IPS-NIHi11 (cell line): Measurements from ENCODE around the gene QPCT.
"Not testable (repeated sequence)": the region's sequence is repeated elsewhere in the genome, so short reads cannot be mapped to it uniquely, and the experiment has no call there.

Experiments used
- DNase-seq: peaks from one replicate; pipeline ENCODE4 v3.0.0; 2012; ENCODE audit warnings: mixed read lengths, low spot score

Gene QPCT

DNA sequence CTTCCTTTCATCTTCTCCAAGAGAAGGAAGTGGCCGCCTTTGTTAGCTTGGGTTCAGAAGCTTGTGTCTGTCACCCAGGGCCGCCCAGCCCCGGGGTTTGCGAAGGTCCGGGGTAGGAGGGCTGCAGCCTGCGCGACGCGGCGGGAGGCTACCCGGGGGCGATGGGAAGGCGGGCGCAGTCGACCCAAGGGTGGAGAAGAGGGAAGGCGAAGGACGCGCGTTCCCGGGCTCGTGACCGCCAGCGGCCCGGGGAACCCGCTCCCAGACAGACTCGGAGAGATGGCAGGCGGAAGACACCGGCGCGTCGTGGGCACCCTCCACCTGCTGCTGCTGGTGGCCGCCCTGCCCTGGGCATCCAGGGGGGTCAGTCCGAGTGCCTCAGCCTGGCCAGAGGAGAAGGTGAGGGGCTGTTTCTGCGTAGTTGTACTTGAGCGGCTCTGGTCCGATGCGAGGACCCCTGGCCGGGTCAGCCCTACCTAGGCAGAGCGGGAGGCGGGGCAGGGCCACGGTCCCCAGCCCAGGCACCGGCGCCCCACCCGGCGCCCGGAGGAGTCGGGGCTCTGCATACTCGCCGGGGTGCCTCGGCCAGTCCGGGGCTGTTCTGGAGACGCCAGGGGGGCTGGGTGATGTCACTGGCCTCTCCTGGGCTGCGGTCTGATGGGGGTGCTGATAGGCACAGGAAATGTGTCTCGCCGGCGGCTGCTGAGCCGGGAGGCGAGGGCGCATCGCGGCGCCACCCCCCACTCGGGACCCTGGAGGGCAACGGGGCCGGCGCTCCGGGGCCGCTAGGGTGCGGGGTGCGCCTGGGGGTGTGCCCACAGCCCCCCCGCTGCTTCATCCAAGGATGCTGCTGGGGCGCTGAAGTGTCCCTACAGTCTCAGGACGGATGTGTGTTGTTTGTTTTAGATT, at the start of gene QPCT:
TSS of gene QPCT (plus strand) at position 178 of the 909 bp plus-strand sequence. CDS start at position 280, 102 bp downstream.
- DNase-seq: peak; percentile 61

DNA sequence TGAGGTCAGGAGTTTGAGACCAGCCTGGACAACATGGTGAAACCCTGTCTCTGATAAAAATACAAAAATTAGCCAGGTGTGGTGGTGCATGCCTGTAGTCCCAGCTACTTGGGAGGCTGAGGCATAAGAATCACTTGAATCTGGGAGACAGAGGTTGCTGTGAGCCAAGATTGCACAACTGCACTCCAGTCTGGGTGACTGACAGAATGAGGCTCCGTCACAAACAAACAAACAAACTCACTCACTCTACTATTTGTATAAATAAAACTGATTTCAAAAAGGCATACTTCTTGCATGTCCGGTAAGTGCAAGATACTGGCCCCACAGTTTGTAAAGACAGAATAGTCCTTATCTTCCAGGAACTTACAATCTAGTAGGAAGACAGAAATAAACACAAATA, 49.6 kb upstream of the QPCT start:
- not testable (repeated sequence) for DNase-seq

DNA sequence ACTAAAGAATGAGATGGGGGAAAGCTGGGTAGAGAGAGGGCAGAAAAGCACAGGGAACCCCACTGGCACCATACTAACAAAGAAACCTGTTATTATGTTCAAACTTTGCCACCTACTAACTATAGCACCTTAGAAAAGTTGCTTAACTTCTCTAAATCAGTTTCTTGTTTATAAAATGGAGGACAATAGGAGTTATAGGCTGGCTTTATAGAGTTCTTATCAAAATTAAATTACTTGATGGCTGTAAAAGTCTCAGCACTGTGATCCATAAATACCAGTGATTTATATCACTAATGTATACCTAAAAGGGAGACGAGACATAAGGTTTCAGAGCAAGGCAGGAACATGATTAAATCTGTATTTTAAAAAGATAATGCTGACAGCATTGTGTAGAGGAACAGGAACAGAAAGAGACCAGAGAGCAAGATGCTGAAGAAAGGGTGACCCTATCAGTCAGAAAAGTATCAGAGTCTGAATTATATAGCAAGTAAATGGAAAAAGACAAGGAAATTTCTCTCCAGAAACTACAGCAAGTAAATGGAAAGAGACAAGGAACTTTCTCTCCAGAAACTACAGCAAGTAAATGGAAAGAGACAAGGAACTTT, 48.9 kb upstream of the QPCT start:
- no peak for DNase-seq

DNA sequence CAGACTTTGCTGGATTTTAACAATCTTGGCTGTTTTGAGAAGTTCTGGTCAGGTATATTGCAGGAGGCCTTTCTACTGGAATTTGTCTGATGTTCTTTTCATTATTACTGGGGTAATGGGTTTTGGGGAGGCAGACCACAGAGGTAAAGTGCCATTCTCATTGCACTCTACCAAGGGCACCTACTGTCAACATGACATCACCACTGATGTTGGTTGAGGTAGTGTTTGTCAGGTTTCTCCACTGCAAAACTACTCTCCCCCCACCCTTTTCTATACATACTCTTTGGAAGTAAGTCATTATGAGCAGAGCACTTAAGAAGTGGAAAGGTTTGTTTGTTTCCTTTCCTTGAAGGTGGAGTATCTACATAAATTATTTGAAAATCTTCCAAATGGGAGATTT, 46.8 kb upstream of the QPCT start:
- no peak for DNase-seq

DNA sequence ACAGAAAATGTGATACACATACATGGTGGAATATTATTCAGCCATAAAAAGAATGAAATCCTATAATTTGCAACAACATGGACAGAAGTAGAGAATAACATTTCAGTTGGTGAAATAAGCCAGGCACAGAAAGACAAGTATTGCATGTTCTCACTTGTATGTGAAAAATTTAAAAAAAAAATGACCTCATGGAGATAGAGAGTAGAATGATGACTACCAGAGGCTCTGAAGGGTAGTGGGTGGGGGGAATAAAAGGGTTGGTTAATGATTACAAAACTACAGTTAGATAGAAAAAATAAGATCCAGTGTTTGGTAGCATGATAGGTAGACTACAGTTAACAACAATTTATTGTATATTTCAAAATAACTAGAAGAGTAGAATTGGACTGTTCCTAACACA, 44.3 kb upstream of the QPCT start:
- no peak for DNase-seq

DNA sequence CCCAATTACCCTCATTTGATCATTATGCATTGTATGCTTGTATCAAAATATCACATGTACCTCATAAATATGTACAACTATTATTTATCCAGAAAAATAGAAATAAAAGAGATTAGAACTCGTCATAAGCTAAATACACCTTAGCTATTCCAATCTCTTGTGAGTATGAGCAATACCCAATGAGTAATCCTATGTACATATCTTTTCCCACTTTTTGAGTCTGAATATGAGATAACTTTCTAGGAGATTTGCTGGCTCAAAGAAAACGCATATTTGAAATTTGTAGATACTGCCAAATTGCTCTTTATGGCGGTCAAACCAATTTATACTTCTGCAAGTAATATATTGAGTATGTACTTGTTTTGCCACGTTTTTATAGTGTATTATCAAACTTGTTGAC, 43.9 kb upstream of the QPCT start:
- no peak for DNase-seq

DNA sequence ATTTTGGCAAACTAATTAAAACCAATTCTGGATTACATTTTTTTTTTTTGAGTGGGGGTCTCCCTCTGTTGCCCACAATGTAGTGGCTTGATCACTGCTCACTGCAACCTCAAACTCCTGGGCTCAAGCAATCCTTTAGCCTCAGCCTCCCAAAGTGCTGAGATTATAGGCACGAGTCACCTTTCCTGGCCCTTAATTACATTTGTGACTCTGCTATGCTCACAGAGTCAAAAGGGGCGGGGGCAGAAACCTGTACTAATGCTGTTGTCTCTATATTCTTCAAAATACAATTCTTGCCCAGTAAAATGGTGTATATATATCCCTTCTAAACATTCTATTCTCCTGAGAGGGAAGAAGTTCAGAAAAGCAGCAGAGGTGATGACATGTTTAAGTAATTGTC, 43.0 kb upstream of the QPCT start:
- no peak for DNase-seq

DNA sequence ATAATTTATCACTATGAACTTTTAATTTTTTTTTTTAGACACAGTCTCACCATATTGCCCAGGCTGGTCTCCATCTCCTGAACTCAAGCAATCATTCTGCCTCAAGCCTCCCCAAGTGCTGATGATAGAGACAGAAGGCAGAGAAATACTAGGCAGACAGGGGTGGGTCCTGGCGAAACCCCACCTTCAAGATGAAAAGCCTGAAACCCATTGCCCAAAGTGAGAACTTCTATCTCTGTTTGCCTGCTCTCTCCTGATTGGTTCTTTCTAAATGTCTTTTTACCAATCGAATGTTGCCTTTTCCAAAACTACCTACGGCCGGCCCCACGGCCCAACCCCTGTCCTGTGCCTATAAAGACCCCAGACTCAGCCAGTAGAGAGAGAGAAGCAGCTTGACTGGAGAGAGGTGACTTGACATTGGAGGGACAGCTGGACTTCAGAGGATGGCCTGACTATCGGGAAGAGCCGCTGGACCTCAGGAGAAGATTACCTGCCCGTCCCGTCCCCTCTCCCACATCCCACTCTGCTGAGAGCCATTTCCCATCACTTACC, 41.7 kb upstream of the QPCT start:
- no peak for DNase-seq

DNA sequence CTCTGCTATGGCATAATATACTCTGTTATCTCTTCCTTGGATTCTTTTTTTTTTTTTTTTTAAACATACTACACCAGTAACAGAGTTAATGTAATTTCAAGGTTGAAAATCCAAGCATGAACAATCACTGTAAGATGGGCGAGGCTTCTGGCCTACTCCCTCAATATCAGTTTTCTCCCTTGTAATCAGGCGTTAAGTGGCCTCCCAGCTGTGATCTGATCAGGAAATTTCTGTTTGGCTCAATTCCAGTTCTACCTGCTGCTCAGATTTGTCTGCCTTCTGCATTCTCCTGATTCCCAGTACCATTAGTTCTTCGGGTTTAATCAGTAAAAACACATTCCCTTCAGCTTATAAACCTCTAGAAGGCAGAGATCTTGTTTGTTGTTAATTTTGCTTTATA, 38.4 kb upstream of the QPCT start:
- no peak for DNase-seq

DNA sequence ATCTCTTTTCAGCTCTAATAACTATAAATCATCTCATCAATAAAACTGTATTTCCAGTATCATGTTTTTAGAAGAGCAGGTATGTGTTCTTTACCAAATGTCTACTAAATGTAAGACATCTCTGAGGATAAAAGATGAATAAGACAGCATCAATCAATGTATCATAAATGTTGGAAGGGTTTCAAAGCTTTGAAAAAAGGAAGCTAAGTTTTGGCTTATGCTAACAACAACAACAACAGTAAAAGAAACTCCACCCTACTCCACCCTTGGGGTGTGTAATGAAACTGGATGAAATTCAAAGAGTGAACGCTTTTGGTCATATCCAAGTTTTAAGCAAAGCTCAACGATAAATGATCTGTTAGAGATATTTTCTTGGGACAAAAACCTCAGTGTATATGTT, 36.9 kb upstream of the QPCT start:
- DNase-seq: no peak

DNA sequence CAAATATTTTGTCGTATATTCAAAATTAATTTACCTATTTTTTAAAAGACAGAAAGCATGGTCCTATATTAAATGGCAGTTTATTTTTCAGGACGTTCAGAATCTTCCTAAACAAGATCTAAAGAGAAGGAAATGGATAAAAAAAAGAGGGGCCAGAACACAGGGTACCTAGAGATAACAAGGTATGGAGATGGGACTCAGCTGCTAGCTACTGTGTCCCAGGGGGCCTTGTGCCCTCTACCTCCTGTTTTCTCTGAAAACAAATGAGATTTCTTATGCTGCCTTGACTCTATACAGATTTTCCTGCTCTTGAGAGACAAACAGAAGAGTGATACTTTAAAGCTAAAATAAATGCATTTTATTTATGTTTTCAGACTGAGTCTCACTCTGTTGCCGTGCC, 29.1 kb upstream of the QPCT start:
- no peak for DNase-seq

DNA sequence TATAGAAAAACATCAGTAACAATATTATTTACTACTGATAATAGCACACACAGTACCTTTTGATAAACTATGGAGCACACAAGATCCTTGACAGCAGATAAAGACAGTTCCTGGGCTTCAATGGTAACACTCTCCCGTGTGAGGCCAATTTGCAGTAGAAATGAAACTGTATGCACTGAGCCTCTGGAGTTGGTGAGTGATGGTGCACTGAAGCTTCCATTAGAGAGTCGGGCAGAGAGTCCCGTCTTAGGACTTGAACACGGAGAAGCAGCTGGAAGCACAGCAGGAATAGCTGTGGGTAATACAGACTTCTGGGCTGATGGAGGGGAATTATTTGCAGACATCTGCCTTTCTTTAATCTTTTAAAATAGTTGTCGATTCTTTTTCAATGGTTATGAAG, 28.2 kb upstream of the QPCT start:
- DNase-seq: no peak

DNA sequence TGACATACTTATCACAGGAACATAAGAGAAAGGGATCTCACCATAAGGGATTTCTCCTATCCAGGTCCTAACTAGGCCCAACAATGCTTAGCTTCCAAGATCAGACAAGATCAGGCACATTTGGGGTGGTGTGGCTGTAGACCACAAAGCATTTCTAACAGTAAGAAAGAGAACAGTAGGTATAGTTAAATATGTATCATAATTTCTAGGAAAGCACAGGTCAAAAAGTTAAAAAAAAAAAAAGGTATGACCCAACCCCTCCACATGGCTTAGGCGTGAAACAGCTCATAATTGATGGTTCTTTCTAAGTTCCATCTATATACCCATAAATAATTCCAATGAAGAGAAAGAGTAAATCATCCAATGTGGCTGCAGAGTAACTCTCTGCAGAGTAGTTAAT, 26.7 kb upstream of the QPCT start:
- no peak for DNase-seq

DNA sequence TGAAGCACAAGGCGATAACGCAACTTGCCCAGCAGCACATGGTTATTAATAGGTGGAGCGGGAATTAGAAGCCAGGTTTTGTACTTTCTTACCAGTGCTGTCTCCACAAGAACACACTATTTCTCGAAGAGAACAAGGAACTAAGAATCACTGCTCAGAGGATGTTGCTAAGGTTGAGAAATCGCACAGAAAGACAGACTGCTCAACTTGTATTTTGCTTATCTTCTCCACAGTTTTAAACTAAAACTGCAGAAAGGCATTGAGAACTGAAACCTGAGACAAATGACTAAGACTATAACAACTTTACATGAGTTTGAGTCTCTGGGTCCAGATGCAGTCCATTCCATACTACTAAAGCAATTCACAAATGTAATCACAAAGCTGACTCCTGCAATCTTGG, 26.0 kb upstream of the QPCT start:
- no peak for DNase-seq

DNA sequence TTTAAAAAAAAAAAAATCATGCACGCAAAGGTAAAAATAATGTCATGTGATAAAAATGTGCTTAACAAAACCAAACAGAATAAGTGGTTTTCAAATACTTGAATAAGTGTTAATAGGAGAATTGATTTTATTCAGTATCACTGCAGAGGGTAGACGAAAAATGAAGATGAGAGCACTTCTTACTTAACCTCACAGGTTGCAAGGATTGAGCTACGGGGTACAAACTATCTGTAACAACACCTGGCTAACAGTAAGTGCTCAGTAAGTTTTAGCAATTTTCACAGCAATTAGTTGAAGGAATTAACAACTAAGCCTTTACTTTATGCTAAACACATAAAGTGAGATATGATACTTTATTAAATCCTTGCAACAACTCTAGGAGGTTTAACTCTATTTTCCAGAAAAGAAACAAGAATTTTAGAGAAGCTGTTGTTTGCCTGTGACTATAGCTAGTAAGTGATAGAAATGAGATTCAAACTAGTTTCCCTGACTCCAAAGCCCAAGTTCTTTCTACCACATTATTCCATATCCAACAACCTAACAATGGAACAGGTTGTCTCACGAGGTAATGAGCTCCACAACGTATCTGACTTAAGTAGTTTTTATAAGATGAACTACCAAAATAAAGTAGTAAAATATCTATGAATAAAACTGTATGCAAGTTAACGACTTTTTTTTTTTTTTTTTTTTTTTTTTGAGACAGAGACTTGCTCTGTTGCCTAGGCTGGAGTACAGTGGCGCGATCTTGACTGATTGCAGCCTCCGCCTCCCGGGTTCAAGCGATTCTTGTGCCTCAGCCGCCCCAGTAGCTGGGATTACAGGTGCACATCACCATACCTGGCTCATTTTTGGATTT, 24.4 kb upstream of the QPCT start:
- DNase-seq: no peak

DNA sequence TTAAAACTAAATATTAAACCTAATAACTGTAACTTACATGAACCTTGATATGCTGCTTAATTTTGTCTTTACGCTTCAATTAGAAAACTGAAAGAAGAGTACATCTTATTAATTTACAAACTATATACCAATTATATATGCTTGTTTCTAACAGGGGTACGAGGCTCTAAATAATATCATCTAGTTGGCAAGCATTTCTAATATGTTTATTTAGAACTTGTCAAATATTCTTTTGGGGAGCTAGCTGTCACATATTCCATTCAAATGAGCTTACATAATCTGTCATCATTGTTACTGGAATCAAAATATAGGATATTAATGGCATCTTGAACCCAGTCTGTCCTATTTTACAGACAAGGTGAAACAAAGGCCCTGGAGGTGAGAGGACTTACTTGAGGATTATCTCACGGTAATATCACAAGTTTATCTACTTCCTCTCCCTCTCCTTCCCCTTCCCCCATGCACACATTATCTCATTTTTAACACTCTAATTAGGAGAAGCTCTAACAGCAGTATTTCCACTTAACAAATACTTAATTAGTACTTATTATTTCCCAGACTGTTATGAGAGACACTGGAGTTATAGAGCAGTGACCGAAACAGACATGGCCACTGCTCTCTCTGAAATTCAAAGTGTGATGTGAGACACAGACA, 23.3 kb upstream of the QPCT start:
- no peak for DNase-seq

DNA sequence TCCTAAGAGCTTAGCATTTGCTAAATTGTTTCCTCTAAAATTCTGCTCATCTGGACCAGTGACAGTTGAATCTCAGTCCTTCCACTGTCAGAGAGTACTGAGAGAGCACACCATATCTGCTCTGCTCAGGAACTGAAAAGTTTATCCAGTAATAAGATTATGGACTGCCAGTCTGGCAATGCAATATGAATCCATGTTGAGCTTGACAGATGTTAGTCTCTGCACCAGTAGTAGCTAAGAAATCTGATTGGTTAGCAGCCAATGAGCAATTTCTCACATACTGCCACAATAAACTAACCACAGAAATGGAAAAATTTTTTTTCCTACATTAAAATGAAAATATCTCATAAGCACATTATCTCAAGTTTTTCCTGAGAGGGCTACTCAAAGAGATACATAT, 22.1 kb upstream of the QPCT start:
- DNase-seq: no peak

DNA sequence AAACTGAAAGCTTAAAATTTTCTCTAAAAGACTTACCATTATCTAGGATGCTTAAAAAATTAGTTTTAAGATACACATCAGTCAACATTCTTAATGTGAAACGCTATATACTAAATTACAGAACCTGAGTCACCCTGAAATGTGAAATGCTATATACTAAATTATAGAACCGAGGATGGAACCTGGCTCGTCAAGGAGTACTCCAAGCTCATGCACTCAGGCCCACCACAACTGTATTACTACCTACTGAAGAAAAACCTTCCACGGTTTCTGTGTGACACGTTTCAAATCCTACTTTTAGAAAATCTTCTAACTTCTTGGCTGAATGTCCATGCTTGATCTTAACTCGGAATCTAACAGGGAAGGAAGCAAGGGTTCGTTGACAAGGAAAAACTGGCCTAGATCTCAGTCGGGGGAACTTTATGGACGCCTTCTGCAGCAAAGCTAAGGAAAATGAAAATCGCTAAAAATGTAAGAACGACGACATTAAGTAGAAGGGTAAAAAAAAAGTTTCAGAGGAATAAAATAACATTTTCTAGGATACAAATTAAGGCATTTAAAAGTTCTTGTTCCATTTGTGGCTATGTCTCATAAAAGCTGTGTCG, 21.2 kb upstream of the QPCT start:
- DNase-seq: no peak

DNA sequence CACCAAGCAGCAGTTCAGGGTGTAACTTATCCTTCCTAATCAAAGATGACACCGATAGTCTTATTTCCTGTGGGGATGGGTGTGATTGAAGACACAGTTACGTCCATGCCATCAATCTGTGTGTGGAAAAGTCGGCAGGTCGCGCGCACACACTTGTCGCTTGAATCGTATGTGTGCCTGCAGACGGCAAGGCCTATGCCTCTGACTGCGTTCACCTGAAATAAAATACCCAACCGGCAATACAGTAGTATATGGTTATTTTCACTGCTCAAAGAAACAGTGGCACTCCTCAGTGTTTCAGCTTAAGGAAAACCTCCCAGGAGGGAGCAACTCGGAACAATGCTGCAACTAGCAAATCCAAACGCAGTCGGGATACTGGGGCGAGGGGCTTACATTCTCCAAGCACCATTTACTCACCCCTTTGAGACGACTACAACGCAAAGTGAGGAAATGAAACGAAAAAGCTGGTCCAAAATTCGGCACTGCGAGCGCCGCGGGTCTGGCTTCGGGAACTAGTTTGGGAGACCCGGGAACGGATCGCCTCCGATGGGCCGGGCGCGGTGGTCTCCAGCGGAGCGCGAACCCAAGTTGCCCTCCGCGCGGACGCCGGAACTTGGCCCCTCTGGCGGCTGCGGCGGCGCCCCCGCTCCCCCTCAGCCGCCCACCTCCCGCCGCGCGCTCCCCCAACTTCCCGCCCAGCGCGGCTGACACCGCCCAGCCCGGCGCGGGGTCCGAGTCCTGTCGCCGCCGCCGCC, 20.5 kb upstream of the QPCT start:
- peak; percentile 67 for DNase-seq

DNA sequence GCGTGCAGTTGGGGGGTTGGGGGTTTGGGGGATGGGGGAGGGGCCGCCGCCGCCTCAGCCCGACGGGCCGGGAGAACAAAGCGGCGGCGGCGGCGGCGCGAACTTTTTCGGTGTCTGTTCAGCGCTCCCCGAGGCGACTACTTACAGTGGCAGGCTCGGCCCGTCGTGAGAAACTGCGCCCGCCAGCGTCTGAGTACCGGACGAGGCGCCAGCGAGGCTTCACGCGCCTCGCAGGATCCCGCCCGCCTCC, 20.0 kb upstream of the QPCT start:
- no peak for DNase-seq
